ENCODE measurements around the gene NAXE. TPM values are rescaled to one million over a fixed set of nuclear protein-coding genes. Genes with fewer than 3 reads are reported as not detected.

Gene NAXE
- total RNA-seq, 1 experiment from 2014 or later: 99.8 TPM

GRCh38 chr1:156592158-156592909 lies 758 bp downstream of the NAXE start:
- DNase-seq: no peak
- peaks cover 4% of the 10 kb centered on the region; the same call in 1 of the 2 replicates for H3K36me3 ChIP-seq (ENCODE audit: control insufficient read depth, insufficient read depth, low read length)
- peaks cover 8% of the 10 kb centered on the region; the same call in 1 of the 2 replicates for H3K4me1 ChIP-seq
- peak overlapping the region; percentile 69 for H3K4me3 ChIP-seq (ENCODE audit: low read depth, low read length)
- no peak for TF ChIP-seq CTCF (IDR thresholded peaks at IDR 0.05; ENCODE audit: insufficient read depth in 1 of 2, low read depth in 1 of 2, low read length in 1 of 2, severe bottlenecking in 1 of 2, unreplicated experiment in 1 of 2)
- no peaks in the 10 kb centered on the region for H3K27me3 ChIP-seq (replicated peaks; ENCODE audit: control insufficient read depth, insufficient read depth, low read length)
- intact Hi-C loops (cut with micrococcal nuclease; ENCODE audit: unreplicated experiment): no loop called here
- Mint-ChIP-seq H3K27me3 (ENCODE audit: insufficient read depth, unreplicated experiment) (no peaks in the 10 kb centered on the region), H3K4me3 (ENCODE audit: unreplicated experiment) (peak overlapping the region; percentile 65), H3K4me1 (ENCODE audit: low read depth, unreplicated experiment) (peaks cover 16% of the 10 kb centered on the region), H3K27ac (ENCODE audit: unreplicated experiment) (peak overlapping the region; percentile 40), H3K36me3 (ENCODE audit: insufficient read depth, unreplicated experiment) (peaks cover 28% of the 10 kb centered on the region), H3K9me3 (ENCODE audit: unreplicated experiment) (no peaks in the 10 kb centered on the region)
- TSS peak; percentile 42 for BruUV-seq (replicated peaks)
- ChIA-PET CTCF (interaction anchor here (0.8 to 1.3 kb wide), 5 partner anchors 9 to 146 kb away, joined by 3 to 6 read pairs (median 3); partner anchors contain the start of gene GPATCH4), POLR2A (interaction anchor here (0.5 to 1.9 kb wide), 7 partner anchors 8 to 179 kb away, joined by 3 to 8 read pairs (median 4); partner anchors contain the start of gene MEF2D)
- no peaks in the 10 kb centered on the region for H3K9me3 ChIP-seq

GRCh38 chr1:156592910-156593660 lies 1.5 kb downstream of the NAXE start:
- H3K27me3 ChIP-seq (replicated peaks; ENCODE audit: control insufficient read depth, insufficient read depth, low read length): no peaks in the 10 kb centered on the region
- Mint-ChIP-seq H3K4me3 (ENCODE audit: unreplicated experiment) (peak overlapping the region; percentile 65), H3K9me3 (ENCODE audit: unreplicated experiment) (no peaks in the 10 kb centered on the region), H3K27me3 (ENCODE audit: insufficient read depth, unreplicated experiment) (no peaks in the 10 kb centered on the region), H3K36me3 (ENCODE audit: insufficient read depth, unreplicated experiment) (peaks cover 30% of the 10 kb centered on the region), H3K4me1 (ENCODE audit: low read depth, unreplicated experiment) (peaks cover 16% of the 10 kb centered on the region), H3K27ac (ENCODE audit: unreplicated experiment) (peak overlapping the region; percentile 40)
- no peaks in the 10 kb centered on the region for H3K9me3 ChIP-seq
- H3K36me3 ChIP-seq (ENCODE audit: control insufficient read depth, insufficient read depth, low read length): peaks cover 4% of the 10 kb centered on the region; the same call in 1 of the 2 replicates
- no peak overlapping the region for H3K4me3 ChIP-seq (ENCODE audit: low read depth, low read length)
- ChIA-PET CTCF (interaction anchor here (0.6 kb wide), 1 partner anchor 35 kb away, joined by 3 read pairs; no protein-coding TSS in a partner anchor), POLR2A (interaction anchor here (1.2 kb wide), 1 partner anchor 90 kb away, joined by 3 read pairs; no protein-coding TSS in a partner anchor)
- peaks cover 8% of the 10 kb centered on the region; the same call in 1 of the 2 replicates for H3K4me1 ChIP-seq
- no peak for DNase-seq
- intact Hi-C loops (cut with micrococcal nuclease; ENCODE audit: unreplicated experiment): no loop called here
- no TSS peak for BruUV-seq (replicated peaks)
- TF ChIP-seq CTCF (IDR thresholded peaks at IDR 0.05; ENCODE audit: insufficient read depth in 1 of 2, low read depth in 1 of 2, low read length in 1 of 2, severe bottlenecking in 1 of 2, unreplicated experiment in 1 of 2): no peak

- H3K4me1 Mint-ChIP-seq (ENCODE audit: low read depth, unreplicated experiment): peaks cover 16% of the 10 kb centered on the region
- Histone ChIP-seq H3K9me3 (no peaks in the 10 kb centered on the region), H3K36me3 (ENCODE audit: control insufficient read depth, insufficient read depth, low read length) (peaks cover 4% of the 10 kb centered on the region; the same call in 1 of the 2 replicates), H3K27me3 (replicated peaks; ENCODE audit: control insufficient read depth, insufficient read depth, low read length) (no peaks in the 10 kb centered on the region), H3K4me3 (ENCODE audit: low read depth, low read length) (no peak overlapping the region), H3K4me1 (peaks cover 8% of the 10 kb centered on the region; the same call in 1 of the 2 replicates)
- no peak for DNase-seq
- H3K9me3 Mint-ChIP-seq (ENCODE audit: unreplicated experiment): no peaks in the 10 kb centered on the region
- no peak overlapping the region for H3K27ac Mint-ChIP-seq (ENCODE audit: unreplicated experiment)
- intact Hi-C loops (cut with micrococcal nuclease; ENCODE audit: unreplicated experiment): no loop called here
- H3K36me3 Mint-ChIP-seq (ENCODE audit: insufficient read depth, unreplicated experiment): peaks cover 34% of the 10 kb centered on the region
- H3K4me3 Mint-ChIP-seq (ENCODE audit: unreplicated experiment): no peak overlapping the region
- ChIA-PET POLR2A (no interaction called here), CTCF (interaction anchor here (0.6 kb wide), 1 partner anchor 34 kb away, joined by 3 read pairs; no protein-coding TSS in a partner anchor)
- H3K27me3 Mint-ChIP-seq (ENCODE audit: insufficient read depth, unreplicated experiment): no peaks in the 10 kb centered on the region
- no TSS peak for BruUV-seq (replicated peaks)
- no peak for TF ChIP-seq CTCF (IDR thresholded peaks at IDR 0.05; ENCODE audit: insufficient read depth in 1 of 2, low read depth in 1 of 2, low read length in 1 of 2, severe bottlenecking in 1 of 2, unreplicated experiment in 1 of 2)
Measured at GRCh38 chr1:156593661-156593989, 2.0 kb downstream of the NAXE start.

Measured in Caco-2 (cell line).